ENCODE results near the gene CD81. TPM values are rescaled to one million over a fixed set of nuclear protein-coding genes. Genes with fewer than 3 reads are reported as not detected.

CD81 gene
- total RNA-seq, 1 experiment from 2014 or later, result 296 TPM

DNA sequence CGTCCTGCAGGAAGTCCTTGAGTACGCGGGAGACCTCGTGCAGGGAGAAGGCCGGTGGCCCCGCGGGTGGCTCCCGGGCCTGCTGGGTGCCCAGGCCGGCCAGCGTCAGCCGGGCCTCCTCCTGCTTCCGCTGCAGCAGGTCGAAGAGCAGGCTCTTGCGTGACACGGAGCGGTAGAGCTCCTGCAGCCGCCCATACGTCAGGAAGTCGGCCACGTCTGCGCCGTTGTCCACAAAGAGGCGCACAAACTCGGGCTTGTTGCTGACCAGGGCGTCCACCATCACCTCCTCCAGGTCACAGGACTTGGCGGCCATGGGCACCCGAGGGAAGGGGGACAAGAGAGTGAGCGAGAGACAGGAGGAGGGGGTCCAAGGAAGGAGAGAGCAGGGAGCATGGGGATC, 38.1 kb downstream of the CD81 start:
- RAD21 ChIA-PET (ENCODE audit: low non-redundant PET in 1 of 2, low total read pairs in 2 of 2, uncharacterized antibody in 2 of 2, unreplicated experiment in 2 of 2), result no interaction called here
- no peaks in the 10 kb centered on the region for H3K27me3 ChIP-seq (ENCODE audit: insufficient read depth, low read length)
- H3K4me3 ChIP-seq (replicated peaks in 1 of 2; ENCODE audit: low read depth in 1 of 2, low read length in 2 of 2), result no peak overlapping the region
- no TSS peak for BruUV-seq (replicated peaks)
- TF ChIP-seq ZNF274 (IDR thresholded peaks at IDR 0.05; ENCODE audit: low read depth, low read length), result no peak
- no peak for TF ChIP-seq FOSL1 (IDR thresholded peaks at IDR 0.05; ENCODE audit: low read depth)
- no peak for TF ChIP-seq TCF7L2 (IDR thresholded peaks at IDR 0.05; ENCODE audit: borderline replicate concordance, extremely low read depth, insufficient read depth, insufficient read length)
- no peak for TF ChIP-seq SIN3A (IDR thresholded peaks at IDR 0.05; ENCODE audit: low read depth)
- TF ChIP-seq ZFX (IDR thresholded peaks at IDR 0.05), result no peak
- no peak for TF ChIP-seq YY1 (IDR thresholded peaks at IDR 0.05; ENCODE audit: extremely low read depth, insufficient replicate concordance, low read depth, low read length)
- no peak for TF ChIP-seq EGR1 (IDR thresholded peaks at IDR 0.05; ENCODE audit: low read depth)
- TF ChIP-seq POLR2A (IDR thresholded peaks at IDR 0.05; ENCODE audit: borderline replicate concordance, extremely low read depth, insufficient read depth, insufficient read length), result no peak
- no peak for TF ChIP-seq CBX3 (IDR thresholded peaks at IDR 0.05; ENCODE audit: low read depth)
- no peak for TF ChIP-seq CTCF (IDR thresholded peaks at IDR 0.05 in 2 of 3, conservative IDR thresholded peaks at IDR 0.05 in 1 of 3; ENCODE audit: borderline replicate concordance in 1 of 3, insufficient read depth in 1 of 3, low read depth in 2 of 3, low read length in 2 of 3)
- TF ChIP-seq EZH2phosphoT487 (IDR thresholded peaks at IDR 0.05; ENCODE audit: borderline replicate concordance), result no peak
- TF ChIP-seq, protein P1, sequence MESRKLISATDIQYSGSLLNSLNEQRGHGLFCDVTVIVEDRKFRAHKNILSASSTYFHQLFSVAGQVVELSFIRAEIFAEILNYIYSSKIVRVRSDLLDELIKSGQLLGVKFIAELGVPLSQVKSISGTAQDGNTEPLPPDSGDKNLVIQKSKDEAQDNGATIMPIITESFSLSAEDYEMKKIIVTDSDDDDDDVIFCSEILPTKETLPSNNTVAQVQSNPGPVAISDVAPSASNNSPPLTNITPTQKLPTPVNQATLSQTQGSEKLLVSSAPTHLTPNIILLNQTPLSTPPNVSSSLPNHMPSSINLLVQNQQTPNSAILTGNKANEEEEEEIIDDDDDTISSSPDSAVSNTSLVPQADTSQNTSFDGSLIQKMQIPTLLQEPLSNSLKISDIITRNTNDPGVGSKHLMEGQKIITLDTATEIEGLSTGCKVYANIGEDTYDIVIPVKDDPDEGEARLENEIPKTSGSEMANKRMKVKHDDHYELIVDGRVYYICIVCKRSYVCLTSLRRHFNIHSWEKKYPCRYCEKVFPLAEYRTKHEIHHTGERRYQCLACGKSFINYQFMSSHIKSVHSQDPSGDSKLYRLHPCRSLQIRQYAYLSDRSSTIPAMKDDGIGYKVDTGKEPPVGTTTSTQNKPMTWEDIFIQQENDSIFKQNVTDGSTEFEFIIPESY (IDR thresholded peaks at IDR 0.05; ENCODE audit: extremely low read depth, insufficient replicate concordance, low read length), result no peak
- no peak for TF ChIP-seq POLR2AphosphoS5 (IDR thresholded peaks at IDR 0.05; ENCODE audit: low read depth, low read length)
- no peak for TF ChIP-seq SRF (IDR thresholded peaks at IDR 0.05; ENCODE audit: low read depth)
- TF ChIP-seq, protein P2, sequence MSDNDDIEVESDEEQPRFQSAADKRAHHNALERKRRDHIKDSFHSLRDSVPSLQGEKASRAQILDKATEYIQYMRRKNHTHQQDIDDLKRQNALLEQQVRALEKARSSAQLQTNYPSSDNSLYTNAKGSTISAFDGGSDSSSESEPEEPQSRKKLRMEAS (IDR thresholded peaks at IDR 0.05), result no peak
- no peak for TF ChIP-seq EZH2 (IDR thresholded peaks at IDR 0.05)
- no peak for TF ChIP-seq SP1 (IDR thresholded peaks at IDR 0.05; ENCODE audit: low read depth)
- no peak for TF ChIP-seq RAD21 (IDR thresholded peaks at IDR 0.05; ENCODE audit: low read depth)
- TF ChIP-seq ELF1 (IDR thresholded peaks at IDR 0.05; ENCODE audit: borderline replicate concordance, low read depth), result no peak
- no peaks in the 10 kb centered on the region for H4K20me1 ChIP-seq (ENCODE audit: insufficient read depth)
- H3K4me1 ChIP-seq (ENCODE audit: control insufficient read depth in 1 of 2, insufficient read depth in 2 of 2, low read length in 2 of 2), result peaks cover 0 to 5% of the 10 kb centered on the region in 2 experiments; a peak in 2 of 4 replicates
- CTCF ChIA-PET, result no interaction called here
- no peak overlapping the region for H3K9ac ChIP-seq (ENCODE audit: low read length)
- no peak overlapping the region for H3K4me2 ChIP-seq (ENCODE audit: low read length)
- no peaks in the 10 kb centered on the region for H3K9me2 ChIP-seq (ENCODE audit: insufficient read depth)
- ATAC-seq, result no peak
- no peaks in the 10 kb centered on the region for H3K36me3 ChIP-seq (ENCODE audit: control insufficient read depth in 1 of 2, insufficient read depth in 2 of 2, low read length in 2 of 2)
- intact Hi-C loops (cut with micrococcal nuclease), result no loop called here
- POLR2A ChIA-PET, result no interaction called here
- H3K9me3 ChIP-seq (ENCODE audit: control insufficient read depth in 1 of 2, insufficient read depth in 1 of 2, low read depth in 1 of 2, low read length in 2 of 2), result no peaks in the 10 kb centered on the region
- no peak for DNase-seq (ENCODE audit: low read depth, low spot score)
- H2AFZ ChIP-seq (ENCODE audit: low read depth, low read length, poor library complexity, severe bottlenecking), result no peak overlapping the region
- H3K27ac ChIP-seq (ENCODE audit: low read depth, low read length), result no peak overlapping the region
- no peaks in the 10 kb centered on the region for H3K79me2 ChIP-seq (ENCODE audit: insufficient read depth, low read length)

Data from HCT116 (cell line).